NCI-H128 (cell line): ENCODE data around the gene KRTAP12-2.
"Not testable (repeated sequence)": the region's sequence is repeated elsewhere in the genome, so short reads cannot be mapped to it uniquely, and the experiment has no call there.

Experiments used
- DNase-seq: peaks from one replicate; lab custom pipeline; 2025; ENCODE audit not compliant: unreplicated experiment; lab: John Stamatoyannopoulos, UW

KRTAP12-2 gene

GRCh38 chr21:44686000-44686781 is 19.5 kb upstream of the KRTAP12-2 start:
- no peak for DNase-seq

DNA sequence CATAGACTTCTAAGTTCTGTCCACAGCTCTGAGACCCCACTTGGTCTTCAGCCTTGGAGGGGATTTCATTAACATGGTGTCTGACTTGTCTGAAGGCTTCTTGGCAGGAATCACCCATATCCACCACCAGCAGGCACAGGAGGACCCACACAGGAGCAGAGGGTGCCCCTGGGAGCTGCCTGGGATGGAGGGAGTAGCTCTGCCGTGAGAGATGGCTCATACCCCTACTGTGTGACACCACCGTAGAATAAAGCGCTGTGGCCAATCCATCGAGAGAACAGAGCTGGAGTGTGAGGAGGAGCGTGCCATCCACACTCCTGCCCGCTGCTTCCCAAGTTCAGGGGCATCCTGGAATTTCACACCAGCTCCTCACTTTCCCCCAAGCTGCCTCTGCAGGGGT is 18.3 kb upstream of the KRTAP12-2 start:
- not testable (repeated sequence) for DNase-seq

- no peak for DNase-seq
Observed at GRCh38 chr21:44684483-44684882, 17.8 kb upstream of the KRTAP12-2 start.

- no peak for DNase-seq
Observed at GRCh38 chr21:44684077-44684476, 17.4 kb upstream of the KRTAP12-2 start.

- no peak for DNase-seq
Observed at GRCh38 chr21:44682580-44683151, 15.9 kb upstream of the KRTAP12-2 start.

DNA sequence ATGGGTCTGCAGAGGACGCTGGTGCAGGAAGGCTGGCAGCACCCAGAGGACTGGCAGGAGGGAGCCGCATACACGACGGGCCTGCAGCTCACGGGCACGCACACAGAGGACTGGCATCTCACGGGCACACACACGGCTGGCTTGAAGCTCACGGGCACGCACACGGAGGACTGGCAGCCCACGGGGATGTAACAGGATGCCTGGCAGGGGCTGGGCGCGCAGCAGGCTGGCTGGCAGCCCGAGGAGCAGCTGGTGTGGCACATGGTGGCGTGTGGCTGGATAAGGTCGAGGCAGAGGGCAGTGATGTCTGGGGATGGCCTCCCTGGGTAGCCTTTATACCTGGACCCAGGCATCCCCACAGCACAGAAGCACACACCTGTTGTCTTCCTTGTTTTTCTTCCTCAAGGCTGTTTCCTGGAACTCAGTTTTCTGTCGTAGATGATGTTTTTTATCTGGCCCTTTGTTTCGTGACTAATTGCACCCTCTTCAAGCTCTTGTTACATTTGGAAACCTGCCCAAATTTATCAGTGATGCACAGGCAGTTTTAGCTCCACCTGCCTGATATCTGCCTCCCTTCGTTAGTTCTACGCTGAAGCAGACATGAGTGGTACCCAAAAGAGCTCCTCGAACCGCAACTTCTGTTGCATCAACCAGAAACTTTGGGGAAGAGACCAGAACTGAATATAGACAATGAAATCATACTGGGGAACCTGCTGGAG is 15.3 kb upstream of the KRTAP12-2 start, which contains the start of gene KRTAP12-1:
TSS of gene KRTAP12-1 (minus strand) at position 303 of the 719 bp plus-strand sequence. CDS start at position 263, 40 bp downstream.
- peak; percentile 55 for DNase-seq

- DNase-seq = no peak
Observed at GRCh38 chr21:44681152-44681551, 14.4 kb upstream of the KRTAP12-2 start.

GRCh38 chr21:44677881-44678280 is 11.2 kb upstream of the KRTAP12-2 start:
- no peak for DNase-seq

DNA sequence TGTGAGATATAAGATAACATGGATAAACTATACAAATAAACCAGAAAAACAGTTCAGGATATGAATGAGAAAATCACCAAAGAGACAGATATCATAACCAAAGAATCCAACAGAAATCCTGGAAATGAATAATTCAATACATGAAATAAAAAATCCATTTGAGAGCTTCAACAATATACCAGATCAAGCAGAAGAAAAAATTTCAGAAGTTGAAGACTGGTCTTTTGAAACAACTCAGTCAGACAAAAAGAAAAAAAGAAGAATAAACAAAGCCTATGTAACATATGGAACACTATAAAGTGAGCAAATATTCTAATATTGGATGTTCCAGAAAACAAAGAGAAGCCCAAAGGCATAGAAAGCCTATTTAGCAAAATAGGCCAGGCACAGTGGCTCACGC is 5.2 kb upstream of the KRTAP12-2 start:
- DNase-seq = no peak

DNA sequence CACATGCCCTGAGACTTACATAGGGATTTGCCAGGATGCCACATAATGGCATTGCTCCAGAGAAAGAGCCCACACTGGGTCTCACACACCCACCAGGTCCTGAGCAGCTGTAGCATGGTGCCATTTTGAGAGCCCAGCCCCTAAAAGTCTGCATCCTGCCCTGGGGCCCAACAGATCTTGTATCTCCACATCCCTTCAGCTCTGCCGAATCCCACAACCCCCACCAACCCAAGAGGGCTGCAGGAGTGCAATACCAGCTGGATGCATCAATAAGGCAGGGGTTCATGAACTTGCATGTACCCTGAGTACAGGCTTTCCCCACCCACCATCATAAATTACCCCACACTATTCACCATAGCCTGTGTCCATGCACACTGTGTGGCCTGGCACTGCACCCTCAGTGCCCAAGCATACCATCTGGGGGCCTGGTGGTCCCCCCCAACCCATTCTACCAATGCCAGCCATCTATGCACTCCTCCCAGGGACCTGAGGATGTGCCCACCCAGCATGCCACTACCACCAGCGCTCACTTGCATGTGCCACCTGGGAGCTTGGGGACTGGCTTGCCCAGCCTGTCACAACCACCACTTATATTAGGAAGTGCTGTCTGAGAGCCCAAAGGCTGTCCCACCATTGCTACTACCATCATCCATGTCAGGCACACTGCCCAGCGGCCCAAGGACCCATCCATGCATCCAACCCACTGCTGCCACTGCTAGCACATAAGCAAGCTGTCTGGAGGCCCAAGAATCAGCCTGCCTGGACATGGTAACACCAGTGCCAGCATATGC is 4.1 kb upstream of the KRTAP12-2 start:
- DNase-seq = no peak

DNA sequence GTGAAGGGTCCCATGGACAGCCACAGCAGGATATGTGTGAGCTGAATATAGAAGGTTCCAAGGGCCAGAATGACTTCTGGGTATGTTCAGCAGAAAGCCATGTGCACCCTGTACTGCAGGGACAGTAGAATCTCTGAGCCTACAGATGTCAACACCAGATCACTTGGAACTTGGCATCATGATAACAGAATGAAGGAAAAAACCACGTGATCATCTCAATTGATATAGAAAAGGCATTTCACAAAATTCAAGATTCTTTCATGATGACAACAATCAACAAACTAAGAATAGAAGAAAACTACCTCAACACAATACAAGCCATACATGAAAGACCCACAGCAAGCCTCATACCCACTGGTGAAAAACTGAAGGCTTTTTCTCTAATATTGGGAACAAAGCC is 885 bp upstream of the KRTAP12-2 start:
- no peak for DNase-seq

DNA sequence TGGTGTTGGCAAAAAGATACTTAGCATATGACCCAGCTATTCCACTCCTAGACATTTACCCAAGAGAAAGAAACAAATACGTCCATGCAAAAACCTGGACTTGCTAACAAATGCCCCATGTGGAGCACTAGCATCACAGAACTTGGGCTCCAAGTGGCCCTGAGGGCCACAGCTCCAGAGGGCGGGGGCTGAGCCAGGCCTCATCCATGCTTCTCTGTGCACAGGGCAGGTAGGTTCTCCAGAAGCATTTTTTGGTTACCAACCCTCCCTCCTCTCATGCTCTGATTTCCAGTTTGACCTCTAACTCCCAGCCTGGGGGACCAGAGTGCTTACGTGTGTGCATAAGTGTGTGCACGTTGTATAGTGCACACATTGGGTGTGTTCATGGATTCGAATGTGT is 2.0 kb downstream of the KRTAP12-2 start:
- DNase-seq = no peak

GRCh38 chr21:44661567-44661966 is 5.2 kb downstream of the KRTAP12-2 start:
- DNase-seq = not testable (repeated sequence)

GRCh38 chr21:44658913-44659595 is 7.7 kb downstream of the KRTAP12-2 start:
- DNase-seq = no peak

GRCh38 chr21:44658541-44658910 is 8.2 kb downstream of the KRTAP12-2 start:
- no peak for DNase-seq

DNA sequence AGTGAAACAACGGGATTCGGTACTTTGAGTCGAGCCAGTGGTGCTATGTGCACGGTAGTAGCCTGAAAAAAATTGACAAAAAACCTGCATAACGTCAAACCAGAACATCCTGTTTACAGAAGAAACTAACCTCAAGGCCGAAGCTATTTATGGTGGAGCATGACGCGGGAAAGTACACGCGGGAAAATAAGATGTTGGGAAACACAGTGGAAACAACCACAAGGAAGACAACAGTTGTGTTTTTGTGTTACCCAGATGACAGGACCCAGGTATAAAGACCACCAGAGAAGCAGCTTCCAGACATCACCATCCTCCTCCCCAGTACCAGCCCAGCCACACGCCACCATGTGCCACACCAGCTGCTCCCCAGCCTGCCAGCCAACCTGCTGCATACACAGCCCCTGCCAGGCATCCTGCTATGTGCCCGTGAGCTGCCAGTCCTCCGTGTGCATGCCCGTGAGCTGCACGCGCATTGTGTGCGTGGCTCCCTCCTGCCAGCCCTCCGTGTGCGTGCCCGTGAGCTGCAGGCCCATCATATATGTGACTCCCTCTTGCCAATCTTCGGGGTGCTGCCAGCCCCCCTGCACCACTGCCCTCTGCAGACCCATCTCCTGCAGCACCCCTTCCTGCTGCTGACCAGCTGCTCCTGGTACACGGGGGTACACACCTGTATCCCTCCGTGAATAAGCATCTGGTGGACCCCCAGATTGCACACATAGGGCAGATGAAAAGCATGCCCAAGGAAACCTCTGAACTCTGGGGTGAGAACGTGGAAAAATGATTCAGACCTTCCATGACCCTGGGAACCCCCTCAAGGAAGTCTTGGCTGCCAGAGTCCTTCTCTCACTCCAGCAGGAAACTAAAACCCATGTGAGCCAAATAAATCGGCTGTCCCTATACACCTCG is 8.8 kb downstream of the KRTAP12-2 start, which contains the start of gene KRTAP12-3:
TSS of gene KRTAP12-3 (plus strand) at position 298 of the 906 bp plus-strand sequence. CDS start at position 346, 48 bp downstream.
- DNase-seq = no peak

DNA sequence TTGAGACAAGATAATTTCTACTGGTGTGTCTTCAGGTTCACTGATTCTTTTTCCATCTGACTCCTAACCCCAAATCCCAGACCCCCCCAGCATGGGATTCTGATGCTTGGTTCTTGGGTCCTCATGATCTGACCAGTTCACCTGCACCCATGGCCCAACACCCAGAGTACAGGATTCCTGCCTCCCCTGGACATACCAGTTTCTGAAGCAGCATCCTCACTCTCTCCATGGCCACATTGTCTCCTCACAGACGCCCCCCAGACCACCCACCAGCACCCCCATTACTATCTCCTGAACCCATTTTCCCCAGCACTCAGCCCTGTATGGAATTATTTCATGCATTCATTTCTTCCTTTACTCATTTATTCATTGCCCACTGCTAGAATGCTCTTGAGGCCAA is 9.9 kb downstream of the KRTAP12-2 start:
- no peak for DNase-seq

DNA sequence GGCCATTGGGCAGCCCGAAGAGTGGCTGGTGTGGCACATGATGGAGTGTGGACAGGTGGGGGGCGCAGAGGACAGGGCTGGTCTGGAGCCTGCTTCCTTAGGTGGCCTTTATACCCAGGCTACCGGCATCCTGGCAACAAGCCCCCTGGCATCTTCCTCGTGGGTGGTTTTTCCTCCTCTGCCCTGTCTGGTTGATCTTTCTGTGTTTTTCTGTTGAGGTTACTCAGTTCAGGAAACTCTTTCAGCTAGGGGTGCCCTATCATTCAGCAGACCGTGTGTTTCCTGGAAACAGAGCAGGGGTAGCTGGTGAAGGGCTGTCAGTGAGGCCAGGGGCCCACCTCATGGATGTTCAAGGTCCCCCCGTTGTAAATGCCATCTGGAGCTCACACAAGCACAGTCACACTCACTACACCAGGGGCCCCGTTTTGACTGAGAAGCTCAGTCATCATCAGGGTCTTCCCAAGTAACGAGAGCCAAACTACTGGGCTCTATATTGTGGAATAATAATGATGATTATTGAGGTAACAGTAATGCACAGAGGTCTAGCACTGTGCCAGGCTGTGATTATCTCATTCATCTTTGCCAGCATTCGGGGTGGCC is 12.1 kb downstream of the KRTAP12-2 start, which contains the start of gene KRTAP12-4:
TSS of gene KRTAP12-4 (minus strand) at position 84 of the 600 bp plus-strand sequence. CDS start at position 39, 45 bp downstream.
- no peak for DNase-seq
